Measurements from ENCODE around the gene BEGAIN. TPM values are rescaled to one million over a fixed set of nuclear protein-coding genes. Genes with fewer than 3 reads are reported as not detected.

BEGAIN gene
- total and polyA plus RNA-seq, 9 of the 15 experiments (the other 6 are each of a cell fraction or from before 2014, with no cell fraction given): 0.07 to 0.68 (median 0.55) TPM; not detected in 3

DNA sequence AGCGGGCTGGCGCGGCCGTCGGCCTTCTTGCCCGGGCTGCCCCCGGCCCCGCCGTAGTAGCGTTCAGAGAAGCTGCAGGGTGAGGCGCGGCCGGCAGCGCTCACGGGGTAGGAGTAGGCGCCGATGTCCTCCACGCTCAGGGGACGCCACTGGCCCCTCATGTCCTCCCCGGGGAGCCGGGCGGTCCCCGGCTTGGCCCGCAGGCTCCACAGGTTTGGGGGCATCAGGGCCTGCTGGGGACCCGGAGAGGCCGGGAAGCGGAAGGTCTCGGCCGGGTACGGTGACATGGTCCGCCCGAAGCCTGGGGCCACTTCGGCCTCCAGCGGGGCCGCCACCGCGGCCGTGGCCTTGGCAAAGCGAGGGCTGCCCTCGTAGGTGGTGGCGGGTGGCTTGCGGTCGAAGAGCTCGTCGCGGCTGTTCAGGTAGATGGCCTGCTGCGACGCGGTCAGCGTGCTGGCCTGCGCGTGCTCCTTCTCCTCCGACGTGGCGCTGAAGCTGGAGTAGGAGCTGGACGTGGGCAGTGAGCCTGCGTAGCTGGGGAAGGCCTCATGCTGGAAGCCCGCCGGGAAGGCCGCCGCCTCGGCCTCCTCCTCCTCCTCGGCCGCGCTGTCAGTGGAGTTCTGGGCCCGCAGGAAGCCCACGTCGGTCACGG is 48.7 kb downstream of the BEGAIN start:
- TF ChIP-seq KHSRP (IDR thresholded peaks at IDR 0.05): no peak
- no peak for TF ChIP-seq ZNF197 (CRISPR knock-in tag; IDR thresholded peaks at IDR 0.05; ENCODE audit: low read depth)
- TF ChIP-seq, protein P1, sequence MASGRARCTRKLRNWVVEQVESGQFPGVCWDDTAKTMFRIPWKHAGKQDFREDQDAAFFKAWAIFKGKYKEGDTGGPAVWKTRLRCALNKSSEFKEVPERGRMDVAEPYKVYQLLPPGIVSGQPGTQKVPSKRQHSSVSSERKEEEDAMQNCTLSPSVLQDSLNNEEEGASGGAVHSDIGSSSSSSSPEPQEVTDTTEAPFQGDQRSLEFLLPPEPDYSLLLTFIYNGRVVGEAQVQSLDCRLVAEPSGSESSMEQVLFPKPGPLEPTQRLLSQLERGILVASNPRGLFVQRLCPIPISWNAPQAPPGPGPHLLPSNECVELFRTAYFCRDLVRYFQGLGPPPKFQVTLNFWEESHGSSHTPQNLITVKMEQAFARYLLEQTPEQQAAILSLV (tag; IDR thresholded peaks at IDR 0.05): no peak
- no peak for TF ChIP-seq KLF1 (tag; IDR thresholded peaks at IDR 0.05)
- Histone ChIP-seq H3K27me3 (ENCODE audit: control insufficient read depth in 2 of 2, insufficient read depth in 2 of 2, low read length in 2 of 2) (no peaks in the 10 kb centered on the region), H3K9me1 (ENCODE audit: control insufficient read depth, insufficient read depth, low read length) (no peaks in the 10 kb centered on the region), H3K9ac (ENCODE audit: insufficient read depth in 1 of 2, low read depth in 2 of 2, low read length in 2 of 2) (no peak overlapping the region), H3K36me3 (ENCODE audit: control insufficient read depth, insufficient read depth, low read length) (no peaks in the 10 kb centered on the region), H3K4me2 (ENCODE audit: insufficient read depth, low read length) (no peak overlapping the region), H4K20me1 (replicated peaks; ENCODE audit: control insufficient read depth, insufficient read depth, low read length) (no peaks in the 10 kb centered on the region), H3K9me3 (replicated peaks; ENCODE audit: control insufficient read depth, insufficient read depth, low read depth, low read length) (no peaks in the 10 kb centered on the region), H2AFZ (ENCODE audit: low read depth, low read length) (no peak overlapping the region), H3K4me3 (no peak overlapping the region), H3K4me1 (replicated peaks in 1 of 2; ENCODE audit: control insufficient read depth in 2 of 2, insufficient read depth in 2 of 2, low read length in 2 of 2) (peaks cover 0 to 37% of the 10 kb centered on the region in 2 experiments; a peak in 2 of 5 replicates), H3K79me2 (ENCODE audit: control insufficient read depth, insufficient read depth, low read length) (no peaks in the 10 kb centered on the region), H3K27ac (ENCODE audit: extremely low read depth, low read depth, low read length) (no peak overlapping the region)
- intact Hi-C loops (cut with micrococcal nuclease): no loop called here
- ATAC-seq (no peak), FAIRE-seq (no peak), DNase-seq (ENCODE audit: extremely low read depth in 1 of 4, low spot score in 3 of 4) (no peak)
- CTCF ChIA-PET (ENCODE audit: low intra/inter-chr PET ratio): no interaction called here
- no TSS peak for BruUV-seq (replicated peaks)
- WGBS (ENCODE audit: insufficient coverage, low coverage, missing lambda C conversion rate): no CpG with 5 or more reads among the region's 69 CpGs
- POLR2A ChIA-PET: no interaction called here
- in situ Hi-C loops (cut with MboI): no loop called here

Data from K562 (cell line).